ENCODE results near the gene IL10RA.

Gene IL10RA

DNA sequence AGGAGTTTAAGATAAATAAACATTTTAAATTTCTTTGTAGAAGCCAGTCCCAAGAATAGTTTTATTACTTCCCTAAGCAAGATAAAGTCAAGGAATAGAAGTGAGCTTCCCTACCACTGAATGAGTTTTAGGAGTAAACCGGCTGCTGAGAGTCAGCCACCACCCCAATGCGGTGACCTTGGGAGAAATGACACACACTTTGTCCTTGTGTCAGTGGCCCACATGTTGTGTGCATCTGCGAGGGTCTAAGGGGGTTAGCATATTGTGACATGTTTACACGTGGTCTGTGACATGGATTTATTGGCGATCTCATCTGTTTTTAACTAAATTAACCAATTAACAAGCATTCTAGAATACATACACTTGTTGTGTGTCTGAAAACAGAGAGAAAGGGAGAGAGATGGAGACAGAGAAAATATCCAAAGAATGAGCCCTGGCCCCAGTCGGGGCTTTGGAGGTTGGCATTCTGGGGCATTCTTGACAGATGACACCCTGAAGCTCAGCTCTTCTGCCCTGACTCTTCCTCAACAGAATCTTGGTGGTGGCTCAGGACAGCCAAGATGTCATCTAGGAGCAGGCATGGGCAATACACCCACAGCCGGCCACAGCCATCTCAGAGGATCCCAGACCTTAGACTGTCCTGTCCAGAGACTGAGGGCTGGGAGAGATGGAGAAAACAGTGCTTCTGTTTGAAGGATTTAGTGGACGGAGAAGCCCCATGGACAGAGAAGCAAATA is 60.9 kb downstream of the IL10RA start:
- no peak for DNase-seq (ENCODE audit: low spot score)

DNA sequence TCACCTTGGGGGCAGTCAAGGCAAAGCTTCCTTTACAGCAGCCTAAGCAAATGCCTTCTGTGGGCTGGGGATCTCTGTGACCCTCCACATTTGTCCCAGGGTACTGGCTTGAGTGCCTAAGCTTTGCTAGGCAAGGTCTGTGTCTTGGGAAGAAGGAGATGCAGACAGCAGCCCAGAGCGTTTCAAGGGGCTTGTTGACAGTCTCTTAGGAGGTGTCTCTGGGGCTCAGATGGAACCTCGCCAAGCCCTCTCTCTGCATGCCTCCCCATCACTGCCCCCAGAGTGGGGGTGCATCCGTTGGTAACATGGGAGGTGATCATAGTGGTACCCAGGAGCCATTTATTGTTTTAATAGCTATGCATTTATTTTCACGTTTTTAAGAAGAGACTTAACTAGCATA is 61.6 kb downstream of the IL10RA start:
- DNase-seq (ENCODE audit: low spot score) = no peak

GRCh38 chr11:118048472-118049370 is 62.5 kb downstream of the IL10RA start:
- no peak for DNase-seq (ENCODE audit: low spot score)

GRCh38 chr11:118049771-118050170 is 63.6 kb downstream of the IL10RA start:
- no peak for DNase-seq (ENCODE audit: low spot score)

- DNase-seq (ENCODE audit: low spot score) = no peak
These were observed 64.2 kb downstream of the IL10RA start for GRCh38 chr11:118050208-118050891.
